ENCODE results near the gene CDHR2.

The CDHR2 gene

DNA sequence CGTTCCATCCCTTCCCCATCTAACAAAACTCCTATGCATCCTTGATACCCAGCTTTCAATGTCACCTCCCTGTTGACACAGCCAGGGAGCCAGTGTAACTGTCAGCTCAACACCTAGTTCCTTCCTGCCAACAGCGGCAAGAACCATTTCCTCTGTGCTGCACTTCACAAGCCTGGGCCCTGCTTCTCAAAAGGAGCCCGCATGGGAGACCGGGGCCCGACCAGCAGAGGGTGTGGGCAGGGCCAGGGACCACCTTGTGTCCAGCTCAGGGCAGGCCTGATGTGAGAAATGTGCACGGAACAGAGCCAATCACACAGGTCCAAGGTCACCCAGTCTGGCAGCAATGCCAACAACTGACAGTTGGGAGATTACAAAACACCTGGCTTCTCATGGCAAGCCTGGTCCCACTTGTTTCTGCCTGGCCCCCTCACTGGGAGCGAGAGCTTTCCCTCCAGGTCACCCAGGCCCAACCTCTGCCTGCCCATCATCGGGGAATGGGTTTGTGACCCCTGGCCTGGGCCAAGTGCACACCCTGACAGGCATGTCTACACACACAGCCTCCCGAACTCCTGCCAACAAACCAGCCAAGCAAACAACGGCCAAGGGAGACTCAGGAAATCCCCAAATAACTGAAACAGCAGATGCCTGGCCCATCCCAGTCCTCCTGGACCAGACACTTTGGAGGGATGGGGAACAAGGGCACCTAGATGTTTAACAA, 15.1 kb upstream of the CDHR2 start:
- TF ChIP-seq GATA3 (IDR thresholded peaks at IDR 0.05; ENCODE audit: low read depth, low read length) (no peak), GATA2 (IDR thresholded peaks at IDR 0.05; ENCODE audit: low read depth, low read length) (no peak)

DNA sequence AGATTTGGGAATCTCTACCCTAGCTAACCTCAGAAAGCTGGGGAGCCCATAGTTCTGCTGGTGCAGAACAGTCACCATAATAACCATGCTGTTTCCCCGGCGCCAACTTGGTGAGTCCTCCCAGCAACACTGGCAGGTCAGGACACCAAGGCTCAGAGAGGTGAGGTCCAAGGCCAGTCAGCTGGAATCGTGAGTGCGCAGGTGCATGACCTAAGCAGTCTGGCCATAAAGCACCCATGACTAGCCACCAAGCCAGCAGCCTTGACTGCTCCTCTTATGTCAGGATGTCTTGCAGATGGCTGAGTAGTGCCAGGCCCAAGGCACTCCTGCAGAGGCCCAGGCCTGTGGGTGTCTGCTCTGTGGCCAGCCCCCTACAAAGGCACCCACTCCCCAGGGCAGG, 14.5 kb upstream of the CDHR2 start:
- TF ChIP-seq GATA3 (IDR thresholded peaks at IDR 0.05; ENCODE audit: low read depth, low read length) (no peak), GATA2 (IDR thresholded peaks at IDR 0.05; ENCODE audit: low read depth, low read length) (no peak)

DNA sequence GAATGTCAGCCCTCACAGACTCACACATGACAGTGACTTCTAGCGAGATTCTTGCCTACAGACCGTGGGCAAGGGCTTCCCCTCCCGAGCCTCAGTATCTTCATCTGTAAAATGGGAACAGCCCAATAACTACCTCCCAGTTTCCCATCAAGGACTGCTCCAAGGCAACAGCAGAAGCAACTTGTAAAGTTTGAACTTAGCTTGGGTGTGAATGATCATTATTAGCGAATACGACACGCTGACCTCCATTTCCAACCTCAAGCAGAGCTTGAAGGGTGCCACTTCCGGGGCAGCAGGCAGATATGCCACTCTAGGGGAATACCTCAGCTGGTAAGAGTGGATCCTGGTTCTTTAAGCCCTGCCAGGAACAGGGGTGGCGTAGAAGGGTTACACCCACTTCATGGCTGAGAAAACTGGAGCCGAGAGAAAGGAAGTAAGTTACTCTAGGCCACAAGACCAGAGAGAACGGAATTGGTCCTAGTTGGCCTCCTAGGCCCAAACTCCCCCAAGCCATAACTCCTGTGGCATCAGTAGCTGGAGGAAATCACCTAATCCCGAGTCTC, 14.0 kb upstream of the CDHR2 start:
- TF ChIP-seq GATA3 (IDR thresholded peaks at IDR 0.05; ENCODE audit: low read depth, low read length): no peak
- no peak for TF ChIP-seq GATA2 (IDR thresholded peaks at IDR 0.05; ENCODE audit: low read depth, low read length)

DNA sequence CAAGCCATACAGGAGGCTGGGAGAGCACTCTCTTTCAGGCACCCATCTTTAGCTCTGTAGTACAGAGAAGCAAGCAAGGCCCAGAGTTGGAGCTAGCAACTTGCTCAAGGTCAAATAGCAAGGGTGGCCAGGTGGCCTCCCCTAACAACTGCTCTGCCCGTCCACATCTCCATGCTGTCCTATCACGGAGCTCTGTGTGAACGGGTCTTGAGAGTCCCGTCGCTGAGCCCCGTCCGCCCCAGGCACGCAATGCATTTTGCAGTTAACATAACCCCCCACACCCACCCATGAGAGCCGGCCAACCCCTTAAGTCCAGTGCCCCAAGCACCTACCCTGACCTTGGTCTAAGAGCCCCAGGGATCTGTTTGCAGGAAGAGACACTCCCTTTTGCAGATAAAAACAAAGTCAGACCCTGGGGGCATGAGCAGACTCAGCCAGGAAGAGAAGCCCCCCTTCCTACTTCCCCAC, 13.4 kb upstream of the CDHR2 start:
- TF ChIP-seq GATA2 (IDR thresholded peaks at IDR 0.05; ENCODE audit: low read depth, low read length) (no peak), GATA3 (IDR thresholded peaks at IDR 0.05; ENCODE audit: low read depth, low read length) (no peak)

DNA sequence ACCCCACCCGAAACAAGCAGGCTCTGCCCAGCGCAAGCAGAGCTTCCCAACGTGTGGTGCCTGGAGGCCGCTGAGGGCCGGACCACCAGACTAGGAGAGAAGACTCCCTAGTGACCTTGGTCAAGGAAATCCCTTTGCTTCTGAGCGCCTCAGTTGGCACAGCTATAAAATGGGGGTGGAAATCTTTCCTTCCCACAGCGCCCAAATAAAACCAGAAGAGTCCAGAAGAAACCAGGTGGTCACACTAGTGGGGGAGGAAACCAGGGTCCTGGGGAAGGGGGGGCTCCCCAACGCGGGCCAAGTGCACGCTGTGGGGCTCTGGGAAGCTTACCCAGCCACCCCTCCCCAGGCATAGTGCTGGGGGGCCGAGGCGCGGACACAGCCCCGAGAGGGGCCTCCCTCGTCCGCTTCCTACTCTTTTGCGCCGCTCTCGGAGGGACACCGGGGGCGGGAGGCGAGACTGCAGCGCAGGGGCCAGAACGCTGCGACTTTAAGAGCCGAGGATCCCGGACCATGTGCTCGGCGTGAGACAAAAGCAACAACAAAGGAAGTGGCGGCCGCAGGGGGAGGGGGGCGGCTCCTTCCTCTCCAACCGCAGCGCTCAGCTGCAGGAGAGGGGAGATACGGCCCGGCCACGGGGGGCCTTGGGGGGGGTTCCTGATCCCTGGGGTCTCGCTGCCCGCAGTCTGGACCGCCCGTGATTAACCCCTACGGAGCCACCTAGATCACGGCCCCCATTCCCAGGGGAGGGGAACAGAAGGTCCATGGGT, 12.8 kb upstream of the CDHR2 start:
- no peak for TF ChIP-seq GATA2 (IDR thresholded peaks at IDR 0.05; ENCODE audit: low read depth, low read length)
- no peak for TF ChIP-seq GATA3 (IDR thresholded peaks at IDR 0.05; ENCODE audit: low read depth, low read length)

DNA sequence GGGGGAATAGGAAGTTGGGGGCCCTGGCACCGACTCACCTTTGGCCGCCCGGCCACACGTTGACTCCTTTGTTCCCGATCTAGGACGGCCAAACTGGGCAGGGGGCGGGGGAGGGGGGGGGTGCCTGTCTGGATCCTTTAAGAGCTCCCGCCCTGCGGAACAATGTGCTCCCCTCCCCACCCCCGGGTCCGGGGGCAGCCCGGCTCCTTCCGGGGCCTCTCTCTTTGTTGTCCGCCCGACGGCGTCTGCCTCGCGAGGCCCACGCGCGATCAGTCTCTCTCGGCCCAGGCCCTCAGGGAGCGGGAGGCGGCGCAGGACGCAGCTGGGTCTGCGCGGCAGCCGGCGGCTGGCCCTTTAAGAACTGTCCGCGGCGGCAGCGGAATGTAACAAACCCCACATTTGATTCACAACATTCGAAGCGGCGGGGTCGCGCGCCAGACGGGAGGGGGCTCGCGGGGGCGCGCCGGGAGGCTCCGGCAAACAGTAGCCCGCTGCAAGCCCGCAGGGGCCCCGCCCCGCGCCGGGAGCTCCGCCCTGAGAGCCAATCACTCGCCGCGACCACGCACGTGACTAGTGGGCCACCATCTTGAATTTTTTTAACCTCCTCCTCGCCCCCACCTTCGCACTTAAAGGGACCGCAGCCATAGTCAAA, 12.1 kb upstream of the CDHR2 start, which contains the start of gene RNF44:
RNF44 (minus strand) TSS at position 501 of the 652 bp plus-strand sequence. CDS start 4,930 bp downstream, outside the sequence.
- no peak for TF ChIP-seq GATA2 (IDR thresholded peaks at IDR 0.05; ENCODE audit: low read depth, low read length)
- TF ChIP-seq GATA3 (IDR thresholded peaks at IDR 0.05; ENCODE audit: low read depth, low read length): no peak

DNA sequence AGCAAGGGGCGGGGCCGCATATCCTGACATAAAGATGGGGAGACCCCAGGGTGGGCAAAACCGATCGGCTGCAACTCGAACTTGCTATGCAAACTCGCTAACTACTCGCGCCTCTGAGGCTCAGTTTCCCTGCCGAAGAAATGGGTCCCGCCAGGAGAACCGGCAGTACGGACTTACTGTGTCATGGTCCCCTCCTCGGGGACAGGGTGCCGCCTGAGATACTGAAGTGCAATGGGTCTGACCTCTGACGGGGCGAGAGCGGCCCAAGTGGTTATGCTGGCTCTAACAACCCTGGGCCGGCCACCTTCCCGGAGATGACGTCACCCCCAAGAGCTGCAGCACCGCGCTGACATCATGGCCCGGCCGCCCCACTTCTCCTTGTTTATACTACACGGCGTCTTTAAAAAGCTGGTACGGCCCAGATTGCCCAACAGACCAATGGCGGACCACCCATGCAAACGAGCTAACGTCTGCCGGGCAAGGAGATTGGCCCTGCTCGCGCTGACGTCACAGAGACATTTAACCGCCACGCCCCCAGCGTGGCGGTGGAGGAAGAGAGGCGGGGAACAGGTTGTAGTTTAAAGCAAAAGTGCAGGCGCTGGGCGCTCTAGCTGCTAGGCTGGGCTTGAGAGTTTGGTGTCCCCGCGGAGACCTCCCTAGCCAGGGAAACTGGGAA, 11.4 kb upstream of the CDHR2 start:
- TF ChIP-seq GATA2 (IDR thresholded peaks at IDR 0.05; ENCODE audit: low read depth, low read length) (no peak), GATA3 (IDR thresholded peaks at IDR 0.05; ENCODE audit: low read depth, low read length) (no peak)

DNA sequence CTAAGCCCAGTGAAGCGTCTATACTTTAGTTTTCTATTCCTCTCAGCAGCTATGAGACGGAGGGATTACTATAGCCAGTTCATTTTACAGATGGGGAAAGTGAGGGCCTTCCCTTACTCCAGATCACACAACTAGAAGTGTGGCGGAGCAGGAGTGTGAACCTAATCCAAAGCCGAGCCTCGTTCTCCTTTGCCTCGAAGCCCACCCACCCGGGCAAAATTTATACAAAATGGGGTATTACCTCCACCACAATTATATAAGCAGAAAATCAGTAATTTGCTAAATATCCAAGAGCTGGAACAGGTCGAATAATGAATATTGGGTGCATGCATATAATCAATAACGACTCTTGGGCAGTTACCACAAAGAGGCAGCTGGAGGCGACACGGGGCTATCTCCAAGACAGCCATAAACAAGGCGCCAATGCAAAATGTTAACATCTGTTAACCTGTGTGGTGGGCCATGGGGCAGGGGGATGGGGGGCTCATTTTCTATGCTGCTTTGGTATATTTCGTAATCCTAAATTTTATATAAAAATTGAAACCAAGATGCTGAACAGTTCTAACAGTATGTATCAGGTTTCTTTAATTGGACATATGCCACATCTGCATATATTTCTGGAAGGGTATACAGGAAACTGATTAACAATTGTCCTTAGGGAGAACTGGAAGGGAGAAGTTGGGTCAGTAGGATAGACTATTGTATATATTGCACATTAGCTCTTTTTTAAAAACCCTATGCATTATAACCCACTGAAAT, 10.7 kb upstream of the CDHR2 start:
- no peak for TF ChIP-seq GATA2 (IDR thresholded peaks at IDR 0.05; ENCODE audit: low read depth, low read length)
- TF ChIP-seq GATA3 (IDR thresholded peaks at IDR 0.05; ENCODE audit: low read depth, low read length): no peak

DNA sequence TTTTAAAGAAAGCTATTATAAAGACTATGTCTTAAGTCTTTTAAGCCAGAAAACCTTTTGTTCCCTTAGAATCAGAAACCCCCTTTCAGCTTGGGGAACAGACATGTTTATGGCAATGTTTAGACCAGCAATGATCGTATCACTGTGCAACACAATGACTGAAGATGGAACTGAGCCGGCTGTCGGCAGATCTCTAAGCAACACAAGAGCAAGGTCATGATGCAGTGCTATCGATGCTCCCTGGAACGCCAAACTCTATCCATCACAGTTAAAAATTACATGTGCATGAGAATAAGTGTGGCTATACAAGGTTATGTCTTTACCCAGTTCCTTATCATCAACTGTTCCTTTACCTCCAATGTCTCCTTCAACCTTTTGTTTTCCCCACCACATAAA, 10.2 kb upstream of the CDHR2 start:
- 0 out of 2 replicates have a peak, but pooled peaks have one; percentile 19 for TF ChIP-seq GATA2 (IDR thresholded peaks at IDR 0.05; ENCODE audit: low read depth, low read length)
- no peak for TF ChIP-seq GATA3 (IDR thresholded peaks at IDR 0.05; ENCODE audit: low read depth, low read length)

DNA sequence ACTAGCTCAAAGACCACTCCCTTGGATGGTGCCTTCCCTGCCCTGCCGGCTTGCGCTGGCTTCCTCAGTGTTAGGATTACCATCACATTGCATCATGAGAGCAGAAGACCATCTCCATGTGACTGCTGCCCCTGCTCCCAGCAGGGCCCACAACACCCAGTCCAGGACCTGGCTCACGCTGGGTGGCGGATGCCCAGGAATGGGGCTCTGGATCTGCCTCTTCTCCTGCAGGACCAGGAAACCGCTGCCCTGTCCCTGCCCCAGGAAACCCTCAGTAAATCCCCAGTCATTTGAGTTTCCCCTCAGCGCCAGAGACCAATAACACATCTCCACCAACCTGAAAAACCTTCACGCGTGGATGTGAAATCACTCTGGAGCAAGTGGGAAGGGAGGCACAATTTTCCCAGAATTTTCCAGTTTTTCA, 8.7 kb upstream of the CDHR2 start:
- TF ChIP-seq GATA2 (IDR thresholded peaks at IDR 0.05; ENCODE audit: low read depth, low read length) (no peak), GATA3 (IDR thresholded peaks at IDR 0.05; ENCODE audit: low read depth, low read length) (no peak)

DNA sequence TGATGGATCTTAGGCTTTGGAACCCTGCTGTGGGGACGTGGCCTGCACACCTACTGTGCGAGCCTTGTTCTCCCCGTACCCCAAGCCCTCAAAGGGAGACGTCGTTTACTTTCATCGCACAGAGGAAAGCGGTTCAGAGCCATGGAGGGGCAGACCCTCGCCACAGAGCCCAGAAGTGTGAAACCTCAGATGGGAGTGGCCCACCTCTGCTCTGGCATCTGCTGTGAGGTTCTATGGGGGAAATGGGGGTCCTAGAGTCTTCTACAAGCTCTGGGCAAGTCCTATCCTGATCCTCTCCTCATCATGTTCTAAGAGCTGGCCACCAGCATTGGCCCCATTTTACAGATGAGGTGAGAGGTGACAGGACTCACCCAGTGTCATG, 8.2 kb upstream of the CDHR2 start:
- no peak for TF ChIP-seq GATA3 (IDR thresholded peaks at IDR 0.05; ENCODE audit: low read depth, low read length)
- TF ChIP-seq GATA2 (IDR thresholded peaks at IDR 0.05; ENCODE audit: low read depth, low read length): no peak

DNA sequence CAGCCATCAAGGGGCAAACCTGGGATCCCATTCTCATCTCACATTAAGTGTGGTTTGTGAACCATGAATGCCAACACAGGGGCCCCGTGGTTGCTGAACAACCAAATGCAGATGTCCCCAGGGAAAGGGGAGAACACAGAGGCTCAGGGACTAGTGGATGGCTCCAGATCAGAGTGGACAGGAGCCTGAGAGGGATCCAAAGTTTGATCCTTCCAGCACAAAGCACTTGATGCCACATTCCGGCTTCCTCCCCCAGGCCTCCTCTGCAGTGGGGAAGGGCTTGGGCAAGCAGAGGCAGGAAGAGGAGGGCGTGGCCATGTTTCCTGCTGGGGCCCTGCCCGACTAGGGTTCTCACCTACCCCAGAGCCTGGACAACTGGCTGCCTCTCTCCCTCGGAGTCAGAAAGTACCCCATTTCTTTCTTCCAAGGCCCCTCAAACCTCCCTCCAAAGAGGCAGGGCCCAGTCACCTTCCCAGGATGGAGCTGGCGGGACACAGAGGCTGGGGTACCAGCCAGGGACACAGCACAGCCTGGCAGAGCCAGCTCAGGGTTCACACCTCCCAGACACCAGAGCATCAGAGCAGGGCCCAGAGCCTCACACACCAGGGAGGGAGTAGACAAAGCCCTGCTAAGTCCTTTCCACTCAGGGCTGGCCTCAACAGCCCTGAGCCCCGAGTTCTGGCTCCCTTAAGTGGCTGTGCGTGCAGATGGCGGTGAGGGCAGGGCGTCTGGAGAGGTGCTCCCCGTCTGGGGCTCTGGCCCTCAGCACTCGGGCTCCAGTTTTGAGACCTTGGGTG, 7.6 kb upstream of the CDHR2 start:
- TF ChIP-seq GATA2 (IDR thresholded peaks at IDR 0.05; ENCODE audit: low read depth, low read length): no peak
- no peak for TF ChIP-seq GATA3 (IDR thresholded peaks at IDR 0.05; ENCODE audit: low read depth, low read length)
